Osteocyte (in vitro differentiated cells): ENCODE results near the gene DHX16. TPM values are rescaled to one million over a fixed set of nuclear protein-coding genes. Genes with fewer than 3 reads are reported as not detected.
A peak's percentile ranks its signal among the peaks of the same experiment; 100 is the strongest.

Experiments
- DNase-seq: peaks from one replicate; pipeline ENCODE4 v3.0.0; 2021; ENCODE audit warnings: mixed read lengths; ENCODE audit not compliant: unreplicated experiment; ENCODE audit errors: extremely low spot score
- H3K27ac Mint-ChIP-seq: one replicate; pipeline ENCODE4 v1.8.0; 2021; ENCODE audit warnings: mild to moderate bottlenecking, mixed read lengths; ENCODE audit not compliant: unreplicated experiment
- H3K27me3 Mint-ChIP-seq: one replicate; pipeline ENCODE4 v1.8.0; 2021; ENCODE audit warnings: mixed read lengths; ENCODE audit not compliant: unreplicated experiment
- H3K36me3 Mint-ChIP-seq: one replicate; pipeline ENCODE4 v1.8.0; 2021; ENCODE audit warnings: mixed read lengths; ENCODE audit not compliant: unreplicated experiment
- H3K4me1 Mint-ChIP-seq: one replicate; pipeline ENCODE4 v1.8.0; 2021; ENCODE audit warnings: mixed read lengths; ENCODE audit not compliant: unreplicated experiment
- H3K4me3 Mint-ChIP-seq: one replicate; pipeline ENCODE4 v1.8.0; 2021; ENCODE audit warnings: mild to moderate bottlenecking, moderate library complexity, mixed read lengths; ENCODE audit not compliant: unreplicated experiment
- H3K9me3 Mint-ChIP-seq: one replicate; pipeline ENCODE4 v1.8.0; 2021; ENCODE audit warnings: mixed read lengths; ENCODE audit not compliant: unreplicated experiment
- CTCF ChIP-seq: fragments of 200-600 bp; sonication (generic); IDR thresholded peaks from 2 replicates; pipeline ENCODE4 v1.5.0; 2021; ENCODE audit warnings: antibody characterized with exemption, mild to moderate bottlenecking, moderate library complexity
- total RNA-seq: library from RNA; stranded (reverse); gene quantifications from 2 replicates; pipeline ENCODE4 v1.2.1, GENCODE V29; 2021

Gene DHX16
- total RNA-seq, 1 donor from 2014 or later, result 28.7 TPM

DNA sequence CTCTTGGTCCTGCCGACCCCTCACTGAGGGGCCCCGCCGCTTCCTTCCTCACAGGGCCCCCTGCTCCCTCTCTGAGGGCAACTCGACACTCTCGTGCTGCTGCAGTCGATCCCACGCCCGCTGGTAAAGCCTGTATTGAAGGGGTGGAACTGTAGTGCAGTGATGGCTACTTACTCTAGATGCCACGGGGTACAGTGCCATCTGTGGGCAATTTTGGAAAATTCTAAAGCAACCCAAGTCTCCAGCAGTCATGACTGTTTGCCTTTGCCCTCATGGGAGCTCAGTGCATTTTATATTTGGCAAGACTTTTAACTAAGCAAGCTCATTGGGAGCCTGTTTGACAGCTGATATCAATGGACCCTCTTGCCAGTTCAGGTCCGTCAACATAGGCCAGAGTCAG is 32.3 kb downstream of the DHX16 start:
- Mint-ChIP-seq H3K27me3 (no peaks in the 10 kb centered on the region), H3K9me3 (no peaks in the 10 kb centered on the region), H3K36me3 (peaks cover 31% of the 10 kb centered on the region), H3K4me1 (no peaks in the 10 kb centered on the region), H3K4me3 (no peak overlapping the region), H3K27ac (no peak overlapping the region)
- no peak for DNase-seq
- TF ChIP-seq CTCF, result no peak

GRCh38 chr6:30635834-30636233 is 37.0 kb downstream of the DHX16 start:
- no peak for DNase-seq
- H3K9me3 Mint-ChIP-seq, result no peaks in the 10 kb centered on the region
- H3K27ac Mint-ChIP-seq, result no peak overlapping the region
- no peaks in the 10 kb centered on the region for H3K4me1 Mint-ChIP-seq
- peaks cover 29% of the 10 kb centered on the region for H3K36me3 Mint-ChIP-seq
- no peak for TF ChIP-seq CTCF
- H3K4me3 Mint-ChIP-seq, result no peak overlapping the region
- H3K27me3 Mint-ChIP-seq, result no peaks in the 10 kb centered on the region

DNA sequence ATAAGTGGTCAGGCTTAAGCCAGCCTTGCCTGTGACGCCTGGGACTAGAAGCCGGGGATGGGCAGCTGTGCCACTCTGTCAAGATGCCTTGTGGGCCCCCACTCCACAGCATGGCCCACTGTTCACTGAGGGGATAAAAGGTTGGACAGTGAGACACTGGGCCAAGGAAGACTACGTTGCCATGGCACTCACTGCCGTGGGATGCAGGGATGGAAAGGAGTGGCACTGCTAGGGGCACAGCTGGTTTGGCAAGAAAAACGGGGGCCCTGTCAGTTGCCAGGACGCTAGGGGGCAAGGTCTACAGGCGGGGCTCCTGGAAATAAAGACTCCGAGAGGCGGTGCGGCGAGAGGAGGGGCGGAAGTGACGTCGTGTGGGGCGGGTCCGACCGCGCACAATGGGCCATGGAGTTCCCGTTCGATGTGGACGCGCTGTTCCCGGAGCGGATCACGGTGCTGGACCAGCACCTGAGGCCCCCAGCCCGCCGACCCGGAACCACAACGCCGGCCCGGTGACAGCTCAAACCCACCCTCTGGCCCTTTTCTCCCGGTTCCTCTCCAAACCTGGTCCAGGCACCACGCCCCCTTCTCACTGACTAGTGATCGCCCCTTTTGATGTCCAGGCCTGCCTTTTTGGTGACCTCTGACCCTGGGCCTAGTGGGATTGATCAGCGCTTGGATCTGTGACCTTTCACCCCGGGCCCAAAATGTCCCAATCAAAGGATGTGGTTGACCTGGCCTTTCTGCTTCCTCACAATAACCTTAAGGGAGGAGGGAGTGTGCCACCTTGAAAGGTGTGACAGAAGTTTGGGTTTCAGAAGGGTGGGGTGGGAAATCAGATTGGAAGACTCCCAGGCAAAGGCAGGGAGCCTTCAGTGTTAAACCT is 46.1 kb downstream of the DHX16 start, which contains the start of gene ATAT1:
ATAT1 (plus strand) TSS at position 391 of the 883 bp plus-strand sequence.
- peaks cover 26% of the 10 kb centered on the region for H3K36me3 Mint-ChIP-seq
- H3K4me1 Mint-ChIP-seq, result peaks cover 15% of the 10 kb centered on the region
- no peaks in the 10 kb centered on the region for H3K27me3 Mint-ChIP-seq
- H3K4me3 Mint-ChIP-seq, result peak within 1 kb of the TSS; percentile 85
- H3K9me3 Mint-ChIP-seq, result no peaks in the 10 kb centered on the region
- peak; percentile 49 for TF ChIP-seq CTCF
- DNase-seq, result peak; percentile 93
- H3K27ac Mint-ChIP-seq, result peak within 1 kb of the TSS; percentile 95

- Mint-ChIP-seq H3K4me1 (peaks cover 15% of the 10 kb centered on the region), H3K27ac (no peak overlapping the region), H3K27me3 (no peaks in the 10 kb centered on the region), H3K9me3 (no peaks in the 10 kb centered on the region), H3K36me3 (peaks cover 22% of the 10 kb centered on the region), H3K4me3 (no peak overlapping the region)
- no peak for TF ChIP-seq CTCF
- no peak for DNase-seq
Observed at GRCh38 chr6:30625511-30625910, 47.3 kb downstream of the DHX16 start.

GRCh38 chr6:30619561-30619960 is 53.2 kb downstream of the DHX16 start:
- H3K4me3 Mint-ChIP-seq, result peak overlapping the region; percentile 40
- no peak for DNase-seq
- H3K27me3 Mint-ChIP-seq, result no peaks in the 10 kb centered on the region
- no peak for TF ChIP-seq CTCF
- peaks cover 28% of the 10 kb centered on the region for H3K36me3 Mint-ChIP-seq
- H3K9me3 Mint-ChIP-seq, result no peaks in the 10 kb centered on the region
- H3K4me1 Mint-ChIP-seq, result peaks cover 15% of the 10 kb centered on the region
- peak overlapping the region; percentile 23 for H3K27ac Mint-ChIP-seq
